PC-3 (cell line): ENCODE results near the gene MYH7. TPM values are rescaled to one million over a fixed set of nuclear protein-coding genes. Genes with fewer than 3 reads are reported as not detected.

Source experiments
- ATAC-seq: fragments of 200-7000 bp; cut with Tn5 transposase; 2 replicates; pipeline ENCODE4 v1.9.1; 2020; ENCODE audit warnings: mild to moderate bottlenecking, moderate library complexity
- BruUV-seq: library from RNA; stranded (reverse); fragments of 400-500 nt; replicated peaks from 2 replicates; lab custom pipeline; 2021; lab: Mats Ljungman, UMichigan
- CTCF ChIA-PET: fragments of 300-600 bp; sonication (Branson Sonifier 250); formaldehyde crosslinking; loops from one replicate; lab custom pipeline; 2022; ENCODE audit warnings: antibody characterized with exemption; lab: Charles Lee
- POLR2A ChIA-PET: fragments of 300-600 bp; sonication (Branson Sonifier 250); formaldehyde crosslinking; loops from one replicate; lab custom pipeline; 2022; ENCODE audit warnings: antibody characterized with exemption; ENCODE audit not compliant: unreplicated experiment; lab: Charles Lee
- DNase-seq: peaks from one replicate; pipeline ENCODE4 v3.0.0-alpha.2; 2015
- H2AFZ ChIP-seq: fragments of 300-600 bp; sonication (generic); 2 replicates; pipeline ENCODE4 v1.6.0; 2016; ENCODE audit warnings: antibody characterized with exemption, low read length
- H3F3A ChIP-seq: fragments of 300-600 bp; sonication (generic); one replicate; pipeline ENCODE4 v1.6.0; 2017; ENCODE audit warnings: antibody characterized with exemption, low read length, control low read depth, mild to moderate bottlenecking; ENCODE audit not compliant: unreplicated experiment
- H3K27ac ChIP-seq: fragments of 300-600 bp; sonication (generic); 2 replicates; pipeline ENCODE4 v1.5.1; 2016; ENCODE audit warnings: mild to moderate bottlenecking, low read length
- H3K27me3 ChIP-seq: fragments of 300-600 bp; sonication (generic); 2 replicates; pipeline ENCODE4 v1.6.1; 2016; ENCODE audit warnings: low read length, mixed read lengths
- H3K36me3 ChIP-seq: fragments of 300-600 bp; sonication (generic); 2 replicates; pipeline ENCODE4 v1.6.1; 2016; ENCODE audit warnings: low read depth, mixed run types, low read length, mixed read lengths
- H3K4me1 ChIP-seq: fragments of 300-600 bp; sonication (generic); 2 replicates; pipeline ENCODE4 v1.5.1; 2016; ENCODE audit warnings: low read length; ENCODE audit not compliant: insufficient read depth
- H3K4me2 ChIP-seq: fragments of 300-600 bp; sonication (generic); 2 replicates; pipeline ENCODE4 v1.6.0; 2016; ENCODE audit warnings: low read length
- H3K4me3 ChIP-seq: fragments of 300-600 bp; sonication (generic); 2 replicates; pipeline ENCODE4 v1.5.1; 2016; ENCODE audit warnings: mild to moderate bottlenecking, low read length, mixed read lengths
- H3K79me2 ChIP-seq: fragments of 300-600 bp; sonication (generic); 2 replicates; pipeline ENCODE4 v1.6.1; 2017; ENCODE audit warnings: low read length, mixed read lengths
- H3K9ac ChIP-seq: fragments of 300-600 bp; sonication (generic); 2 replicates; pipeline ENCODE4 v1.6.0; 2016; ENCODE audit warnings: mild to moderate bottlenecking, low read length
- H3K9me2 ChIP-seq: fragments of 300-600 bp; sonication (generic); replicated peaks from 2 replicates; pipeline ENCODE4 v1.6.1; 2016; ENCODE audit warnings: mixed run types, low read length, mixed read lengths
- H3K9me3 ChIP-seq: fragments of 300-600 bp; sonication (generic); 2 replicates; pipeline ENCODE4 v1.6.1; 2016; ENCODE audit warnings: low read length, mixed read lengths
- H4K20me1 ChIP-seq: fragments of 300-600 bp; sonication (generic); 2 replicates; pipeline ENCODE4 v1.6.1; 2016; ENCODE audit warnings: low read length, mixed read lengths
- CTCF ChIP-seq: fragments of 300-600 bp; sonication (generic); conservative IDR thresholded peaks from 2 replicates; pipeline ENCODE4 v1.5.1; 2017; ENCODE audit warnings: antibody characterized with exemption, low read depth, mild to moderate bottlenecking, low read length
- EZH2 ChIP-seq: fragments of 300-600 bp; sonication (generic); IDR thresholded peaks from one replicate; pipeline ENCODE4 v1.6.1; 2017; ENCODE audit warnings: antibody characterized with exemption, mild to moderate bottlenecking, low read length; ENCODE audit not compliant: unreplicated experiment
- EZH2phosphoT487 ChIP-seq: fragments of 300-600 bp; sonication (generic); IDR thresholded peaks from 2 replicates; pipeline ENCODE4 v1.6.1; 2018; ENCODE audit warnings: mild to moderate bottlenecking, antibody characterized with exemption, low read length, borderline replicate concordance
- intact Hi-C: fragments of 100-400 bp; cut with micrococcal nuclease; formaldehyde crosslinking; loops from 2 replicates; pipeline ENCODE4 v1.9.0; 2023
- total RNA-seq: library from RNA; depleted of rRNA; stranded (reverse); fragments of >200 nt; gene quantifications from 2 replicates; pipeline ENCODE4 v1.2.3, GENCODE V29; 2014

Gene MYH7
- total RNA-seq, 1 experiment from 2014 or later, result not detected

GRCh38 chr14:23389396-23389795 is 46.1 kb downstream of the MYH7 start:
- CTCF ChIA-PET, result no interaction called here
- no peaks in the 10 kb centered on the region for H3F3A ChIP-seq
- no peak overlapping the region for H3K9ac ChIP-seq
- intact Hi-C loops, result no loop called here
- no peak overlapping the region for H3K27ac ChIP-seq
- ATAC-seq (no peak), DNase-seq (no peak)
- H3K36me3 ChIP-seq, result no peaks in the 10 kb centered on the region
- no peaks in the 10 kb centered on the region for H4K20me1 ChIP-seq
- H3K27me3 ChIP-seq, result peaks cover 72% of the 10 kb centered on the region
- POLR2A ChIA-PET, result no interaction called here
- TF ChIP-seq CTCF (no peak), EZH2phosphoT487 (no peak), EZH2 (no peak)
- H3K9me3 ChIP-seq, result no peaks in the 10 kb centered on the region
- no peaks in the 10 kb centered on the region for H3K4me1 ChIP-seq
- H3K4me2 ChIP-seq, result no peak overlapping the region
- no peak overlapping the region for H3K4me3 ChIP-seq
- no peak overlapping the region for H2AFZ ChIP-seq
- H3K9me2 ChIP-seq, result no peaks in the 10 kb centered on the region
- H3K79me2 ChIP-seq, result no peaks in the 10 kb centered on the region
- no TSS peak for BruUV-seq

GRCh38 chr14:23388996-23389395 is 46.5 kb downstream of the MYH7 start:
- DNase-seq (no peak), ATAC-seq (no peak)
- Histone ChIP-seq H3K9me2 (no peaks in the 10 kb centered on the region), H3K36me3 (no peaks in the 10 kb centered on the region), H3K9me3 (no peaks in the 10 kb centered on the region), H3K4me2 (no peak overlapping the region), H3K27me3 (peaks cover 73% of the 10 kb centered on the region), H2AFZ (no peak overlapping the region), H3K79me2 (no peaks in the 10 kb centered on the region), H3K9ac (no peak overlapping the region), H4K20me1 (no peaks in the 10 kb centered on the region), H3K4me1 (no peaks in the 10 kb centered on the region), H3K4me3 (no peak overlapping the region), H3F3A (no peaks in the 10 kb centered on the region), H3K27ac (no peak overlapping the region)
- CTCF ChIA-PET, result no interaction called here
- POLR2A ChIA-PET, result no interaction called here
- intact Hi-C loops, result no loop called here
- no TSS peak for BruUV-seq
- TF ChIP-seq EZH2phosphoT487 (no peak), CTCF (no peak), EZH2 (no peak)

GRCh38 chr14:23387916-23388882 is 47.3 kb downstream of the MYH7 start:
- Histone ChIP-seq H3F3A (no peaks in the 10 kb centered on the region), H3K79me2 (no peaks in the 10 kb centered on the region), H3K9me2 (no peaks in the 10 kb centered on the region), H3K4me3 (no peak overlapping the region), H3K4me2 (no peak overlapping the region), H3K9ac (no peak overlapping the region), H4K20me1 (no peaks in the 10 kb centered on the region), H3K27ac (no peak overlapping the region), H3K36me3 (no peaks in the 10 kb centered on the region), H3K4me1 (no peaks in the 10 kb centered on the region), H3K9me3 (no peaks in the 10 kb centered on the region), H2AFZ (no peak overlapping the region), H3K27me3 (peaks cover 71% of the 10 kb centered on the region)
- BruUV-seq, result no TSS peak
- TF ChIP-seq EZH2 (no peak), CTCF (no peak), EZH2phosphoT487 (no peak)
- DNase-seq (no peak), ATAC-seq (no peak)
- CTCF ChIA-PET, result no interaction called here
- POLR2A ChIA-PET, result no interaction called here
- intact Hi-C loops, result no loop called here
